NT2/D1 (cell line): ENCODE measurements around the gene USP50.
"Not testable (repeated sequence)": the region's sequence is repeated elsewhere in the genome, so short reads cannot be mapped to it uniquely, and the experiment has no call there.

ENCODE experiments used
- DNase-seq: peaks from one replicate; pipeline ENCODE4 v3.0.0-alpha.2; 2011; ENCODE audit warnings: low read depth, low spot score
- H3K27me3 ChIP-seq: 2 replicates; pipeline ENCODE4 v1.6.0; 2011; ENCODE audit warnings: mild to moderate bottlenecking; ENCODE audit not compliant: insufficient read length, insufficient read depth
- H3K36me3 ChIP-seq: 2 replicates; pipeline ENCODE4 v1.6.1; 2011; ENCODE audit warnings: mild to moderate bottlenecking, low read length, mixed read lengths; ENCODE audit not compliant: insufficient read depth, insufficient read length
- H3K4me1 ChIP-seq: 2 replicates; pipeline ENCODE4 v1.5.1; 2011; ENCODE audit not compliant: insufficient read depth, insufficient read length
- H3K4me3 ChIP-seq: 2 replicates; pipeline ENCODE4 v1.5.1; 2011; ENCODE audit warnings: low read depth; ENCODE audit not compliant: insufficient read length
- H3K9ac ChIP-seq: 2 replicates; pipeline ENCODE4 v1.6.0; 2011; ENCODE audit warnings: low read depth; ENCODE audit not compliant: insufficient read length
- H3K9me3 ChIP-seq: 2 replicates; pipeline ENCODE4 v1.5.1; 2011; ENCODE audit warnings: mild to moderate bottlenecking, low read length; ENCODE audit not compliant: insufficient read depth
- SUZ12 ChIP-seq: IDR thresholded peaks from 2 replicates; pipeline ENCODE4 v1.6.1; 2011; ENCODE audit not compliant: insufficient read length, insufficient read depth; ENCODE audit errors: extremely low read depth
- YY1 ChIP-seq: IDR thresholded peaks from 2 replicates; pipeline ENCODE4 v1.6.1; 2011; ENCODE audit not compliant: insufficient read length, insufficient read depth
- ZNF274 ChIP-seq: IDR thresholded peaks from 2 replicates; pipeline ENCODE4 v1.6.1; 2011; ENCODE audit warnings: mild to moderate bottlenecking, low read depth, low read length

Gene USP50

DNA sequence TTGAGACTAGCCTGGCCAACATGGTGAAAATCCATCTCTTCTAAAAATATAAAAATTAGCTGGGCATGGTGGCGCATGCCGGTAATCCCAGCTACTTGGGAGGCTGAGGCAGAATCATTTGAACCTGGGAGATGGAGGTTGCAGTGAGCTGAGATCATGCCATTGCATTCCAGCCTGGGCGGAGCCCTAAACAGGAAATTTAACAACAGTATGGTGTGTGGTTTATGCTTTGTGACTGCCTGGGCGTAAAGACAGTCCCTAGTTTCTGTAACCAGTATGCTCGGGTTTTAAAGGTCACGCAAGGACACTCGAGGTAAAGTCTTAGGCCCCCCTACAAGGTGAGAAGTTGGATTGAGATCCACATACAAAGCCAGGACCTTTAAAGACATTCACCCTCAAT lies 43.3 kb downstream of the USP50 start:
- TF ChIP-seq ZNF274 (no peak), YY1 (no peak), SUZ12 (no peak)
- H3K9ac ChIP-seq = no peak overlapping the region
- H3K4me1 ChIP-seq = no peaks in the 10 kb centered on the region
- H3K36me3 ChIP-seq = peaks cover 27% of the 10 kb centered on the region
- H3K9me3 ChIP-seq = no peaks in the 10 kb centered on the region
- H3K27me3 ChIP-seq = no peaks in the 10 kb centered on the region
- H3K4me3 ChIP-seq = no peak overlapping the region
- DNase-seq = no peak

GRCh38 chr15:50501815-50502214 lies 44.7 kb downstream of the USP50 start:
- peaks cover 38% of the 10 kb centered on the region for H3K36me3 ChIP-seq
- no peaks in the 10 kb centered on the region for H3K9me3 ChIP-seq
- no peak for TF ChIP-seq SUZ12
- no peak for TF ChIP-seq YY1
- TF ChIP-seq ZNF274 = no peak
- H3K4me3 ChIP-seq = no peak overlapping the region
- no peaks in the 10 kb centered on the region for H3K4me1 ChIP-seq
- H3K9ac ChIP-seq = no peak overlapping the region
- DNase-seq = no peak
- H3K27me3 ChIP-seq = no peaks in the 10 kb centered on the region

DNA sequence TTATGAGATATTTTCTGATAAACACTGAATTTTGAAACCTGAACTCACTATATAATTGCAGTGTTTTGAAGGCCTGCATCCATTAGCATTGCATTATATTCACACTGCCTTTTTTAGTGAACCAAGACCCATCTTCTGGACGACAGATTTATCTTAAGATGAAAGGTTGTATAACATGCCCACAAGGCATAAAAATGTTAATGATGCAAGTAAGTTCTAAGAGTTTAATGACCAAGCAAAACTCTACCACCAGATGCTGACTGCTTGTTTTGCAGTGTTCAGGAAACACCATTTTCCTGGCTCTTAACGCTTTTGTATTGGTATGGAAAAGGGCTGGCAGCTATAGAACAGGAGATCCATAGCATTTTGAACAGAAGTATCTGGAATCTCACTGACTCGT lies 46.1 kb downstream of the USP50 start:
- TF ChIP-seq ZNF274 = no peak
- TF ChIP-seq SUZ12 = no peak
- TF ChIP-seq YY1 = no peak
- H3K4me3 ChIP-seq = no peak overlapping the region
- no peaks in the 10 kb centered on the region for H3K4me1 ChIP-seq
- no peaks in the 10 kb centered on the region for H3K27me3 ChIP-seq
- peaks cover 48% of the 10 kb centered on the region for H3K36me3 ChIP-seq
- H3K9ac ChIP-seq = no peak overlapping the region
- H3K9me3 ChIP-seq = no peaks in the 10 kb centered on the region
- DNase-seq = no peak

DNA sequence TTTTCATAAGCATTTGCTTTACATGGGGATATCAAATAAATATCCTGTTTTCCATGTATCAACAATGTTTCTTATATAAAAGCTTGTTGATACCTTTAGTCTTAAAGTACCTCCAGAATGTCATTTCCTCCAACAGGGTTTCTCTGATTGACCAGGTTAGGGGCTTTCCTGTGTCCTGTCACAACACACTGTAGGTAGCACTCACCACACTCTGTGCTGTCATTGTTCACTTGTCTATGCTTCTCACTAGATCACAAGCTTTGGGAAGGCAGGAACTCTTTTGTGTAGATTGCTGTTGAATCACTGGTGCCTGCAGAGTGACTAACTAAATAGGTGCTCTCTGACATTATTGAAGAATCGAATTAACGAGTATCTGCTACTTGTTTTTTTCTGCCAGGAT lies 49.8 kb downstream of the USP50 start:
- H3K36me3 ChIP-seq = peaks cover 80% of the 10 kb centered on the region
- no peaks in the 10 kb centered on the region for H3K4me1 ChIP-seq
- no peak overlapping the region for H3K9ac ChIP-seq
- no peak for TF ChIP-seq SUZ12
- no peak for TF ChIP-seq YY1
- no peak for TF ChIP-seq ZNF274
- DNase-seq = no peak
- no peaks in the 10 kb centered on the region for H3K27me3 ChIP-seq
- no peaks in the 10 kb centered on the region for H3K9me3 ChIP-seq
- no peak overlapping the region for H3K4me3 ChIP-seq

- DNase-seq, H3K4me1 ChIP-seq, H3K27me3 ChIP-seq, H3K9me3 ChIP-seq, H3K4me3 ChIP-seq, H3K9ac ChIP-seq: not testable (repeated sequence)
- peaks cover 87% of the 10 kb centered on the region for H3K36me3 ChIP-seq
Measured at GRCh38 chr15:50494547-50494946, 51.9 kb downstream of the USP50 start.

DNA sequence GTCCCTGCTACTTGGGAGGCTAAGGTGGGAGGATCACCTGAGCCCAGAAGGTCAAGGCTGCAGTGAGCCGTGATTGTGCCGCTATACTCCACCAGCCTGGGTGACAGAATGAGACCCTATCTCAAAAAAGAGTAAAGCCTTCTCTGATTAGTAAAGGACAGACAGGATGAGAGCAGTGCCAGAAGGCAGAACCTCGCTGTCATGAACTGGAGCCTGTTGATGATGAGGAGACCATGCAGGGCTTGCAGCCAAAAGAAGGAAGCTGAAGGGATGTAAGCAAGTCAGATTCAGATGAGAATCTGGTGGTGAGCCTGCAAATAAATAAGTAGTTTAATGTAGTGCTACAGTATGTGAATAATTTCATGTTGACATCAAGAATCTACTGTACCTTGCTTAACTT lies 52.8 kb downstream of the USP50 start:
- H3K36me3 ChIP-seq = peaks cover 84% of the 10 kb centered on the region
- DNase-seq = no peak
- no peak overlapping the region for H3K4me3 ChIP-seq
- TF ChIP-seq SUZ12 = no peak
- TF ChIP-seq YY1 = no peak
- TF ChIP-seq ZNF274 = no peak
- no peaks in the 10 kb centered on the region for H3K27me3 ChIP-seq
- H3K9me3 ChIP-seq = no peaks in the 10 kb centered on the region
- H3K9ac ChIP-seq = no peak overlapping the region
- no peaks in the 10 kb centered on the region for H3K4me1 ChIP-seq

DNA sequence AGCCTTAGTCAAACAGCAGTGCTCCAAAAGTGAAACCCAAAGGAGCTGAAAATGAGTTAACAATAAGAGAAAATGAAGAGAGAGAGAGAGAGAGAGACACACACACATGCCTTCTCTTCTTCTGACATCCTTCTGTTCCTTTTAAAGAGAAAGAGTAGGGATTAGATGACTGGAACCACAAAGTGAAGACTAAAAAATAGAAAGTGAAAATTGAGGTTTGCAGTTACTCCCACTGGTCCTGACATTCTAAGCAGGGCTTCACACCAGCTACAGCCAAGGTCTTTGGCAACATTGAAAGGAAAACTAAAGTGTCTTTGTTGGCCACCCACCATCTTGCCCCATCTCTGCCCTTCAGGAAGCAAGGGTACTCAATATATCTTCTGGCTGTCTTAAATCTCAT lies 59.2 kb downstream of the USP50 start:
- Histone ChIP-seq H3K4me3 (no peak overlapping the region), H3K4me1 (no peaks in the 10 kb centered on the region), H3K36me3 (peaks cover 51% of the 10 kb centered on the region), H3K27me3 (no peaks in the 10 kb centered on the region), H3K9me3 (no peaks in the 10 kb centered on the region), H3K9ac (no peak overlapping the region)
- no peak for TF ChIP-seq YY1
- TF ChIP-seq SUZ12 = no peak
- no peak for TF ChIP-seq ZNF274
- DNase-seq = no peak

DNA sequence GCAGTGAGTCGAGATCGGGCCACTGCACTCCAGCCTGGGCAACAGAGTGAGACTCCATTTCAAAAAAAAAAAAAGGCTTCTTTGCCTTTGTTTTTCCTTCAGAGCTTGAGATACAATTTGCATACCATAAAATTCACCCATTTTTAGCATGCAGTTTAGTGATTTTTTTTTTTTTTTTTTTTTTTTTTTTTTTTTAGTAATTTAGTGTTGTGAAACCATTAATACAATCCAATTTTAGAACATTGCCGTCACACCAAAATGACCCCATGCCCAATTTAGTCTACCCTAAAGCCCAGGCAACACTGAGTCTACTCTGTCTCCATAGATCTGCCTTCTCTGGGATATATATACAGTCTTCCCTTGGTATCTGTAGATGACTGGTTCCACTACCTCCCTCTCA lies 61.1 kb downstream of the USP50 start:
- Histone ChIP-seq H3K27me3 (no peaks in the 10 kb centered on the region), H3K9me3 (no peaks in the 10 kb centered on the region), H3K4me3 (no peak overlapping the region), H3K9ac (no peak overlapping the region), H3K4me1 (no peaks in the 10 kb centered on the region), H3K36me3 (peaks cover 51% of the 10 kb centered on the region)
- TF ChIP-seq SUZ12 = no peak
- TF ChIP-seq ZNF274 = no peak
- TF ChIP-seq YY1 = no peak
- DNase-seq = no peak
